AML-193 (cell line): Measurements from ENCODE around the gene AKIRIN2.

ENCODE experiments used
- DNase-seq, 2 experiments: peaks; one replicate each; lab custom pipeline; 2025; lab: John Stamatoyannopoulos, UW

The AKIRIN2 gene

DNA sequence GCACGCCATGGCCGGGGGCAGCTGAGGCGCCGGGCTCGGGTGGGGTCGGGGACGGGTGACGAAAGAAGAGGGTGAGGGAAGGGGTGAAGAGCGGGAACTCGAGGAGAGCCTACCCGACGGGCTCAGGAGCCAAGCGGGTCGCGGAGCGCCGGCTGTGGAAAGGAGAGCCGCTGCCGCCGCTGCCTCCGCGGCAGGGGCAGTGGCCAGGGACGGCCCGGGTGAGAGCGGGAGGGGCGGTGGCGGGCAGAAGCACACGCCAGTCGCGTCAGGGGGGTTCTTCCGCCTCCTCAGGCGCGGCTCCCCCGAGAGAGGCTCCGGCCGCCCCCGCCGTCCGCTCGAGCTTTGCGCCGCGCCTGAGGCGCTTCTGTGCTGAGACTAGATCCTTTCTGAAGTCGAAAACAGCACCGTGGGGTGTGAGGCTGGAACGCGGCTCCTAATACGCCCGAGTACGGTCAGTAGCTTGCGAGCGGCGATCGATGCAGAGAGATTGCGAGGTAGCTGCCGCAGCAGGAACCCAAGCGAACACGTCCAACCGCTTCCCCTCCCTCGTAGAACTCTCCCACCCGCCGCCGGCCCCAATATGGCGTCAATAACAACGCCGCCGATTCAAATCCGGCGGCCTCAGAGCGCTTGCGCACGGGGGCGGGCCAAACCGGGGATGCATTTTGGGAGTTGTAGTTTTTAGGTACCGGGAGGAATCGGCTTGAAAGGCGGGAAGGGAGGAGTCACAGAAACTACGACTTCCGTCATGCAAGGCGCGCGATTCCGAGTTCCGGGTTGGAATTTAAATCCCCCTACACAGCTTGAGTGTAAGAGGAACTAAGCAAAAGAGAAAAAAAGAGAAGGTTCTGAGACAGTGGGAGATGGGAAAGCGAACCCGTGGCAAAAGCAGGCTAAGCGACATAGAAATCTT, at the start of gene AKIRIN2:
Gene AKIRIN2, minus strand, starts transcription at position 558 of the 913 bp plus-strand sequence. Its CDS starts 549 bp downstream, at position 9.
- peak; percentile 100 for DNase-seq

DNA sequence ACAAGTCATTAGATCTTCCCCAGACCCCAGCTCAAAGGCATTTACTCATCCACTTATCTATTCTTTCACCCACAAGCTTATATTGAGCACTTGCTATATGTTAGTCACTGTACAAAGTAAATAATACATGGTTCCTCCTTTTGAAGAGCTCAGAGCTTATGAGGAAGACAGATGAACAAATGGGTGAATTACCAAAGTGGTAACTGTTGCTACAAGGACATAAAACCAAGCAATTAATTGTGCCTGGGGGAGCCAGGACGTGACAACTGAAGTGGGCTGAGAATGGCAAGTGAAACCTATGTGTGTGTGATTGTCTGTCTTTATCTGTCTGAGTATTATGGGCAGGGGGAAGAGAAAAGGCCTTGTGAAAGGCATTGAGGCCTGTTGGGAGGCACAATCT, 45.6 kb upstream of the AKIRIN2 start:
- peak; percentile 36 to 54 for DNase-seq

DNA sequence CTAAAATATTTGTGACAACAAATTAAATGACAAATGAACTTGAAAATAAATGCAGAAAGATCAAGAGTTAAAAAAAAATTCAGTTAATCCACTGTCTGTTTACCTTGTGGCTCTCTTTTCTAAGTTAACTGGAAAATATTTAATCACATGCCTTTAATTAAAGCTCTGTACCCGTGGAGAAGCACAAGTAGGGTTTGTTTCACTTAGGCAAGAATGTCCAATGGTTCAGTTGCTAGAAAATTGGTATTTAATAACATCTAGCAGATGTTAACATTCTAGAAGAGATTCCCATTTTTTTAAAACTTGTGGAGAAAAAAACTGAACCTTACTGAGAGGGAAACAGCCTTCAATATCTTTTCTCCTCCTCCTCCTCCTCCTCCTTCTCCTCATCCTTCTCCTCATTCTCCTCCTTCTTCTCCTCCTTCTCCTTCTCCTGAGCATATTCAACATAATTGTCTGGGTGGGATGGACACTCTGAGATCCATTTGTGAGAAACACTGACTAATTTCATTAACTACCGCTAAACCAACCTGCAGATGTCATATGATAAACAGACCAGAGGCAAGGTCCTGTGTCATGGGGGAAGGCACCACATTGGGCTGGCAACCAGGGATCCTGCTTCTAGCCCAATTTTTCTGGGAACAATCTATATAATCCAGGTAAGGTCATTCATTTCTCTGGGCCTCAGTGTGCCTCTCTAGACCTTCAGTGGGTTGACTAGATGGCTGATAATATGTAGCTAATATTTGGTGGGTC, 44.1 kb upstream of the AKIRIN2 start:
- DNase-seq = no peak

DNA sequence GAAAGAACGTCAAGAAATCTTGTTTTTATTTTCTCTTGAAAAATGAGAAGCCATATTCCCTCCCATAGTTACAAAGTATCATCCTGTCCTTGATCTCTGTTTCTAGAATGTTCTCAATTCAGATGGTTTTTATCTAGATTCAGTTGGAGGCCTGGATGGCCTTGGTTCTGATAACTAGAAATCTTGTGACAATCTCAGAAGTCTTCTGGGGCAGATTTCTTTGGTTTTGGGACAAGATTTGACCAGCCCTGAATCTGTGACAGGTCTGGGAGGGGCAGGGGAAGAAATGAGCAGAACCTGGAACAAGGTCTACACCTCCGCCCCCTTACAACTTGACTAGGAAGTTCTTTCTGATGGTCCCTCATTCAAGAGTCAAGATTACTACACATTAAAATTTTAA, 41.4 kb upstream of the AKIRIN2 start:
- DNase-seq = no peak

DNA sequence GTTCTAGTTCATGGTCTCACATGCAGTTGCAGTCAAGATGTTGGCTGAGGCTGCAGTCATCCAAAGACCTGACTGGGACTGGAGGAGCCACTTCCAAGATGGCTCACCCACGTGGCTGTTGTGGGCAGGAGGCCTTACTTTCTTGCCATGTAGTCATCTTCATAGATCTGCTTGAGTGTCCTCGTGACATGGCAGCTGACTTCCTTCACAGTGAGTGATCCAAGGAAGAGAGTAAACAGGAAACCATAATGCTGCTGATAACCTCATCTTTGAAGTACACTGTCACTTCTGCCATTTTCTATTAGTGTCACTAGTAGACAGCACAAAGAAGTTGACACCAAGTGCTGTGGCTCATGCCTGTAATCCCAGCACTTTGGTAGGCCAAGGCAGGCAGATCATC, 40.1 kb upstream of the AKIRIN2 start:
- no peak for DNase-seq

DNA sequence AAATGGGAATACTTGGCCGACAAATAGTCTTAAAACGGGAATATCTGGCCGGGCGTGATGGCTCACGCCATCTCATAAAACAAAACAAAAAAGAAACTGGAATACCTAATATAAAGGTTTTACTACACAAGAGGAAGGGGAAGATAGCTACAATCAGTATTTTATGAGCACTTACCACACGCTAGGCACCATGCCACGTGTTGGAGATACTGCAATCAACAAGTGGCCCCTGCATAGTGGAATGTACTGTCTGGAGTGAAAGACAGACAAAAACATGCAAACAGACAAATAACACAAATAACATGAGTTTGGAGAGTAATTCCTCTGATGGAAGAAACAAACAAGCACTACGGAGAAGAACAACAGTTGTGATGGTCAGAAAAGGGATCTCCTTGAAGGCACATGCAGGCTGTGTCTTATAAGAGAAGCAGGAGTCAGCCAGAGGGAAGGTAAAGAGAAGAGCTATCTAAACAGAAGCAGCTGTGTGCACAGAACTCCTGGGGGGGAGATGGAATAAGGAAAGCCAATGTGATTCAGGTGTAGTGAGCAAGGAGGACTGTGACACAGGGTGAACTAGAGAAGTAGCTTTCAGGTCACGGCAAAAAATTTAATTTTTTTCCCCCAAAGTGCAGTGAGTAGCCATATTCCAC, 39.1 kb upstream of the AKIRIN2 start:
- no peak for DNase-seq

DNA sequence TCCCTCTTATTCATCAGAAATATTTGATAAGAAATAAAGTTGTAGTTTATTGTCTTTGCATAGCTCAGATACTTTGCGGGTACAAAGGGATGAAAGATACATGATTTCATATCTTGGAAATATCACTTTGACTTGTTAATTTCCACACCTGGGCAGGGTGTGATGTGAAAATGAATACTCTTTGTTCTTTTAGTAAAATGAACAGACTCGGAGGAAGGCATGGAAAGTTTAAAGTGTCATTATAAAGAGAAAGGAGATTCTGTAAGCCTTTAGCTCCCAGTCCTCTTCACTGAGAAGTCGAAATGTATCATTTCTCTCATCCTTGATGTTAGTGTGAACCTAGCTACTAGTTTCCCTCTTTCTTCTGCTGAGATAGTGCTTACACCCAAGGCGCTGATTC, 36.7 kb upstream of the AKIRIN2 start:
- no peak for DNase-seq

DNA sequence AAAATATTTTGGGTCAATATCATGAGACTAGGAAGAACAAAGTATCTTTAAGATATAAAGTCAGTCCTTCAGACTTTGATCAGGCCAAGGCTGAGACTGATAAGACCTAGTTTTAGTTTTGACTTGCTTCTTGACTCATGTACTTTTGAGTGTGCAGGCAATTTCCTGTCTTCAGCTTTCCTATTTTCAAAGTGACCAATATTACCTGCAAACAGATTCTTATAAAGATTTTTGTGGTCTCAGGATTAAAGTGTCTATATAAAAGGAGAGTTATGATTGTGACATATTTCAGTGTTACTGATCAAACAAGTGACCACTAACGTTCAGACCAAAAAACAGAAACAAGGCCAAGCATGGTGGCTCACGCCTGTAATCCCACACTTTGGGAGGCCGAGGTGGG, 36.0 kb upstream of the AKIRIN2 start:
- DNase-seq = no peak

DNA sequence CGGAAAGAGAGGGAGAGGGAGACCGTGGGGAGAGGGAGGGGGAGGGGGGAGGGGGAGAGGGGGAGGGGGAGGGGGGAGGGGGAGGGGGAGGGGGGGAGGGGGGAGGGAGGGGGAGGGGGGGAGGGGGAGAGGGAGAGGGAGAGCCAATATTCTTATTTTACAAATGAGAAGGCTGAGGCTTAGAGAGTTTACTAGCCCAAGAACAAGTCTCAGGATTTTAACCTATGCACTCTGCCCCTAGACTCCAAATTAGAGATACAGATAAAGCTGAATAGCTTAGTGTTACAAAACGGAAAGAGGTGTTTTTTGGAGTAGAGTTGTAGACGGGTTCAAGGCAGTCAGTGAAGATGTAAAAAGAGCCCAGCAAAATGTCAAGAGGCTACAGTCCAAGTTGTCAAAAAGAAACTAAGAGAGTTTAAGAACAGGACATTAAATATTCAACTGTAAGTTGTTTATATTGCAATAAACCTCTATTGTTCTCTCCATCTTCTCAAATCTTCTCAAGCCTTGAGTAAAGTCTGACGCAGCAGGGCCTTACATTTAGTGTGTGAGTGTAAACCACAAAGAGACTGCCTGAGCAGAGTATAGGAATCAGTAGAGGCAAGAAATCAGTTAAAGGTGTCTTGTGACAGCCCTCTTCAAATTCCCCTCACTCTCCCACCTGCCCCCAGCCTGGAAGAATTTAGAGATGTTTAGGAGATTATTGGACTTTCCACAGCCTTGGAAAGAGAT, 34.9 kb upstream of the AKIRIN2 start:
- no peak for DNase-seq

DNA sequence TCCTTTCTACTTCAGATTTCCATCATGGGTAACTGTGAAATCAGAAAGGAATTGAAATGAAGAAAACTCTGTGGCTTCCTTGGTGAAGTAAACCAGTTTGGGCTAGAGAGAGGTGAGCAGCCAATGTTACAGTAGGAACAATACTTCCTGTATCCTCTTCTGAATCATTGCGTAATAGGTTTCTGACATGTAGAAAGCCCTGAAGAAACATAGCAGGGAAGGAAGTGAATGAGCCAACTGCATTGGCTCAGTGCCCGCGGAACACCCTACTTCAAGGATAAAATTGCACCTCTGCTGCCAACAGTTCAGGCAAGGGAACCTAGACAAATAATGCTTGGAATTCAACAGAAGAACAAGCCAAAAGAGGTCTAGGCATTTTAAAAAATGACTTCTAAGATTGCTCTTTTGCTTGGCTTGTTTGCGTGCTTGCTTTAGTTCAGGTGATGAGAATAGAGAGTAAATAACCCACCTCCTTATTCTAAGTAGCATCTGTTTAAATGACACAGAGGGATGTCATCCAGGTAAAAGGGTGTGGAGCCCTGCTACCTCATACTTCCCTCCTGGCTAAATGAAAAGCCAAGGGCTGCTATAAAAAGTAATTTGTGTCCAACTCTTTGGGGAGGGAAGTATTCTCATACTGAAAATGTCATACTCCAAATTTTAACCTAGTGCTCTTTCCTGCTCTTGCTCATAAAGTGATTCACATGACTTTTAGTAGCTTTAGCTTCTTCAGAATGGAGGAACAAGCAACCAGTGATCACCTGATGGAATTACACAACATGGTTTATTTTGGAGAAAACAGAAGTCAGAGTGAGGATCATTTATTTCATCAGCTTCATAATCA, 30.0 kb upstream of the AKIRIN2 start:
- DNase-seq = peak; percentile 100

DNA sequence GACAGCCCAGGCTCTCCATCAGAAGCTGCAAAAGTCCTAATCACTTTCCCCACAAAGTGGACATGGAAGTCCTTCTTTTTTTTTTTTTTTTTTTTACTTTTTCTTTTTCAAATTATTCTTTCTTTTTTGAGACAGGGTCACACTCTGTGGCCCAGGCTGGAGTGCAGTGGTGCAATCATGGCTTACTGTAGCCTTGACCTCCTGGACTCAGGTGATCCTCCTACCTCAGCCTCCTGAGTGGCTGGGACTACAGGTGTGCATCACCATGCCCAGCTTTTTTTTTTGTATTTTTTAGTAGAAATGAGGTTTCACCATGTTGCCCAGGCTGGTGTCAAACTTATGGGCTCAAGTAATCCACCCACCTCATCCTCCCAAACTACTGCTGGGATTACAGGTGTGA, 29.0 kb upstream of the AKIRIN2 start:
- DNase-seq = no peak

DNA sequence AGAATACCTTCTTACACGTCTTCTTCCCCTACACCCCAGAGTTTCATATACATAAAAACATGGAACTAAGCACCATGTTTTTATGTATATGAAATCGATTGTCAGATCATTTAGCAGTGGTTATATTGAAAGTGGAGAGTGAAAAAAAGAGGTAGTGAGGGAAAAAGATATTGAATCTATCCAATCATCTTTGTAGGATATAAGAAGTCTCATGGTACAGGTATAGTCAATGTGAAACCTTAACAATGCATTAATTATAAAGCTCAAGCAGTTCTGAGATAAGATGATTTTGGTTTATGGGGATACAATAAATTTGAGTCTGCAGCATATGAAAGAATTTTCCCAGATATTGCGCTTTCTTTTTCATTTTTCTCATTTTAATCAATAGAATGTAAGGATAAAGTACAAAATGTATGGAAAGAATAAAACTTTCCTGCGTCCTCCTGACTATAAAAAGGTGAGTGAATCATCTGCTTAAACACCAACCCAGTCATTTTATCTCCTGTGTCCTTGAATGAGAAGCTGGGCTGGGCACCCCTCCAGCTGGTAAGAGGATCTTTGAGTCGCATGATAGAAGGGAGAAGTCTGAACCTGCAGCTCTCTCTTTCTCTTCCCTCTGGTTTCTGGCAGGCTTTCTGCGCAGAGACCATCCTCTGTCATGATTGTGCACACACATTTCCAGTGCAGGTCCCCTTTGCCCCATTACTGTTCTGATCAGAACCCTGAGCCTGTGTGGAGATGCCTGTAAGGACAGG, 28.1 kb upstream of the AKIRIN2 start:
- peak; percentile 35 to 68 for DNase-seq

DNA sequence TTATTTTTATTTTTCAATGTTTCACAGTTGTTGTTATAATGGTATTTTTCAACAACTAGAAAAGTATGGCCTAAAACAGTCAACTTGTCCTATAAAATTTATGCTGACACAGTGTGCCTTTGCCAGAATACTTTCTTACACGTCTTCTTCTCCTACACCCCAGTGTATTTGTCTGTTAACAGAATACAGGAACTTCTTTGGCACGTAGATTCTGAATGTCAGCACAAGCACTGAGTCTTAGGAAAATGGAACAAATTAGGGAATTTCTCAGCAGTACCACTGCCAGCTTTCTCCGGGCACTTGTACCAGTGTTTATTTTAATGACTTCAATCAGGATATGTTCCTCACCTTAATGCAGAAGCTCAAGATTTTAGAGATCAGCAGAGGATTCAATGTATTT, 26.7 kb upstream of the AKIRIN2 start:
- no peak for DNase-seq

DNA sequence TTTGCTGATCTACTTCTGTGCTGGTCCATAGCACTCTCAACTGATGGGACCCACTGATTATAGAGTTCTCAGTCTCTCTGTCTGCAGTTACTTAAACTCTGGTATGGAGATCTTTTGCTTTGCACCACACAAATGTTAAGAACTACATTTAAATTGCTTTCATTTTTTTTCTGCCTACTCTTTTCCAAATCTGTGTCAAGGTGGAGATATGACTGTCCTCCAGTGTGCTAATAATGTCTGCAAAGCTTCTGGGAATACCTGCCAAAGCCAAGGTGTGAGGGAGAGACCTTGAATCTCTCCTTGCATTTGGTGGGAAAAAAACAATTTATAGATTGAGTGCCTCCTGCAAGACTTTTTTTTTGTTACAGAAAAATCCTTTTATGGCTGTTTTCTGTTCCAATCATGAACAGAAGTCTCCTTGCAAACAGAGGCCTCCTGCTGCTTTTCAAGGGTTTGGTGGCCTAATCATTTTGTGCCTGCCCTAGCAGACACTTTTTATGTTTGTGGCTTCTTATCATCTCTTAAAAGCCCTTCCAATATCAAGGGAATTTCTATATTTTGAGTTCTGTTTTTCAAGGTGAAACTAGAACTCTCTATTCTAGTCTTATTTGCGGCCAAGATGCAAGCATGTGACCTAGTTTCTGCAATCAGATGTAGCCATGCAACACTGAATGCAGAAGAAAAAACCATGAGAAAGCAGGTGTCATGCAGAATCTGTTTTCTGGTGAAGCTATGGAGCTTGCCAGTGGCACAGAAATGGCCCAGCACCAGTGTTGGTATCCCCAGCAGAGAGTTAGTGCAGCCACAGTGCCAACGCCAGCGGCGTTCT, 23.2 kb upstream of the AKIRIN2 start:
- no peak for DNase-seq

DNA sequence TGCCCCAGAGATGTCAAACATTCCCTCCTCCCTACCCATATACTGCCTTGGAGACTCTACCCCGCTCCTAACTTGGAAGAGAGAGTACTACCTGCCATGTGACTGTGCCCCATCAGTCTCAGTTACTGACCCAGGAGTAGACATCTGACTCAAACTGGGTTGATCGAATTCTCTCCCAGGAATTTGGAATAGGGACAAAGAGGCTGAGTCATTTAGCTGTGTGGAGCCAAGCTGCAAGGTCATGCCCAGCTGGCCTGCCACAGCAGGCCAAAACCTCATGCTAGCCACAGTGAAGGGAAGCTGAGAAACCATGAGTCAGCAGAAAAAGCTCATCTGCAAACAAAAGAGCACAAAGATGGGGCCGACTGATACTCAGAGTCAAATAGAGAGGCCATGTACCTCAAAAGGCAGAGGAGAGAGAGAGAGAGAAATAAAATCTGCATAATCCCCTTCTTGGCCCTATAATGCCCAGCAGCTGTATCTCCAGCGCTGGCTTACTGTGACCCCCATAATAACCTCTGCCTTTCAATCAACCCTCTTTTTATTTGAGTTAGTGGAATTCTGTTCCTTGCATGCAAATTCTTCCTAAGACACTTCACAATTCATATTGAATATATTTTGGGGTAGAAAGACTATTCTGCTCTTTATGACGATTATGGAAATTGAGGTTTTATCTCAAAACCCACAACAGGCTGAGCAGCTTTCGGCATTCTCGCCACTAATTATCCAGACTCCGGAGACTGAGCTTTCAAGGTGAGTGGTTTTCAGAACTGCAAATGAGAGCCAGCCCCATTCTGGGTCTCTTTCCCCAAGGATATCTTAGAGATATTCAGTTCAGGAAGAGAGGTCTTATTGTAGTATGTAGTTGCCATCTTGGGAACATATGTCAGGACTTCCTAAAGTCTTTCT, 21.4 kb upstream of the AKIRIN2 start:
- peak; percentile 82 to 90 for DNase-seq

DNA sequence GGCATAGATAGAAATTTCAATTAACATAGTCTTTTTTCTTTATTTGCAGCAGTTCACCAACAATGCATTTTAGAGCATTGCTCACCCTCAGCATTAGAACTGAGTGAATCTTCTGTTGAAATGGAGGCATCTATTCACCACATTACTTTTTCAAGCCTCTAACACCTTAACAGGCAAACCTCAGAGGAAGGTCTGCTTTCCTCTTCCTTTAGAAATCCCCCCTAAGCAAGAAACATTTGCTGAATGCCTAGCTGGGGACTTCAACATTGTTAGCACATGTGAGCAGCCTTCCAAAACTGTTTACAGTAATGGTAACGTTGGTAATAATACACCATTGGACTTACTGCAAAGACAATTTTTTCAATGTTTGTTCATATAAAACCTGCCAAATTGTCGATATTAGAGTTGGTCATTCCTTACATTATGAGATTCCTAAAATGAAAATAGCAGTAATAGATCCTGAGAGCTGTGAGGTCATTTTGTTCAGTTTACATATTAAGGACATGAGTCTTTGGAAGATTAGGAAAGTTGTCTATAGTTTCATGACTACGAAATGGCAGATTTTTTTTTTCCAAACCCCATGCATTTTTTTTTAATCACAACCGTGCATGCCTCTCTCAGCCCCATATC, 20.6 kb upstream of the AKIRIN2 start:
- no peak for DNase-seq

DNA sequence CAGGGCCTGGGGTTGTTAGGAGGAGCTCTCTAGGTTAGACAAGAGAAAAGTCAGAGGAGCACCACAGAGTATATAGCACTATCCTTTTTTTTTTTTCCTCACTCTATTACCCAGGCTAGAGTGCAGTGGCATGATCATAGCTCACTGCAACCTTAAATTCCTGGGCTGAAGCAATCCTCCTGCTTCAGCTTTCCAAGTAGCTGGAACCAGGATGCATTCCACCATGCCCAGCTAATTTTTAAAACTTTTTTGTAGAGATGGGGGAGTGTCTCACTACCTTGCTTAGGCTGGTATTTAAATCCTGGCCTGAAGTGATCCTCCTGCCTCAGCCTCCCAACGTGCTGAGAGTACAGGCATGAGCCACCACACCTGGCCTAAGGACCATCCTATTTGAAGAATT, 19.3 kb upstream of the AKIRIN2 start:
- DNase-seq = no peak
